Ureter (tissue), 1 donor: ENCODE measurements around the gene ARHGAP6. TPM values are rescaled to one million over a fixed set of nuclear protein-coding genes. Genes with fewer than 3 reads are reported as not detected.
"Not testable (repeated sequence)": the region's sequence is repeated elsewhere in the genome, so short reads cannot be mapped to it uniquely, and the experiment has no call there.

Experiments
- DNase-seq: peaks from one replicate; pipeline ENCODE4 v3.0.0-alpha.2; 2020; ENCODE audit warnings: low spot score
- total RNA-seq: library from RNA; stranded (reverse); gene quantifications from one replicate; pipeline ENCODE4 v1.2.4, GENCODE V29; 2023
- donor health status: DM: yes; HTN: yes; CAD: no.

Gene ARHGAP6
- total RNA-seq, 1 donor from 2014 or later = 29.6 TPM

- peak; percentile 53 for DNase-seq
These were observed 421.1 kb downstream of the ARHGAP6 start for GRCh38 chrX:11244636-11245035.

DNA sequence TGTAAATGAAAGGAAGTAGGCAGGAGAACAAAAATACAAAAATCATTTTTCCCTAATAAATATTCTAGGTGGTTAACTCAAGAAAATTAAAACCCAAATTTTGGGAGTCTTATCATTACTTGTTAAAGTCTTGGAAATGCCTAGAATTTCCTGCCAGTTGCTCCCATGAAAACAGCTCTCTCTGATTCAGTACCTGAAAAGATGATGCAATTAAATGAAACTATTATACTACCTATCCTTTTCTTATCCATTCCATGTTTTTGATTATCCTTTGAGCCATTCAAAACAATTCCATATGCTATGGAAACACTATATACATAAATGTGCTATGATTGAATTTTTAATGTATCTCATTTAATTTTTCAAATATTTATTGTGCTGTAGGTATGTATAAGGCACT, 423.0 kb downstream of the ARHGAP6 start:
- no peak for DNase-seq

DNA sequence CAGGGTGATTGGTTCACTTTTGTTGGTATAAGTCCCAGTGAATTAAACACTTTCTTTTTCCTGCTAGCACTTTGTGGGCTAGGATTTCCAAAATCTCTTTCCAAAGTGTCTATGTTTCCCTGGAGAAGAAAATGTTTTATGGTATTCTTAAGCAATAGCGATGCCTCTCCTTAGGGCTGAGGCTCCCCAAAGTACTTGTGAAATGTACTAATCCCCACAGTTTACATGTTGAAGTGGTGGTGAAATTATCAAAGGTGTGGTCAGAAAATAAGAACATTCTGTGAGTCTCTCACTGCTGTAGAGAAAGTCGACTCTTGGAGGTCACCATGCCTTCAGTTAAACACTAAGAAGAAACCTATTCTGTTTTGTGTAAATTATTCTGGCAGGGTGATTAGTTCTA, 424.0 kb downstream of the ARHGAP6 start:
- DNase-seq = no peak

GRCh38 chrX:11239230-11239629, 426.5 kb downstream of the ARHGAP6 start:
- DNase-seq = no peak

DNA sequence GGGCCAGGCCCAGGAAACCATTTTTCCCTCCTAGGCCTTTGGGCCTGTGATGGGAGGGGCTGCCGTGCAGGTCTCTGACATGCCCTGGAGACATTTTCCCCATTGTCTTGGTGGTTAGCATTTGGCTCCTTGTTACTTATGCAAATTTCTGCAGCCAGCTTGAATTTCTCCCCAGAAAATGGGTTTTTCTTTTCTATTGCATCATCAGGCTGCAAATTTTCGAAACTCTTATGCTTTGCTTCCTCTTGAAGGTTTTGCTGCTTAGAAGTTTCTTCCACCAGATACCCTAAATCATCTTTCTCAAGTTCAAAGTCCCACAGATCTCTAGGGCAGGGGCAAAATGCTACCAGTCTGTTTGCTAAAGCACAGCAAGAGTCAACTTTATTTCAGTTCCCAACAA, 430.3 kb downstream of the ARHGAP6 start:
- not testable (repeated sequence) for DNase-seq

DNA sequence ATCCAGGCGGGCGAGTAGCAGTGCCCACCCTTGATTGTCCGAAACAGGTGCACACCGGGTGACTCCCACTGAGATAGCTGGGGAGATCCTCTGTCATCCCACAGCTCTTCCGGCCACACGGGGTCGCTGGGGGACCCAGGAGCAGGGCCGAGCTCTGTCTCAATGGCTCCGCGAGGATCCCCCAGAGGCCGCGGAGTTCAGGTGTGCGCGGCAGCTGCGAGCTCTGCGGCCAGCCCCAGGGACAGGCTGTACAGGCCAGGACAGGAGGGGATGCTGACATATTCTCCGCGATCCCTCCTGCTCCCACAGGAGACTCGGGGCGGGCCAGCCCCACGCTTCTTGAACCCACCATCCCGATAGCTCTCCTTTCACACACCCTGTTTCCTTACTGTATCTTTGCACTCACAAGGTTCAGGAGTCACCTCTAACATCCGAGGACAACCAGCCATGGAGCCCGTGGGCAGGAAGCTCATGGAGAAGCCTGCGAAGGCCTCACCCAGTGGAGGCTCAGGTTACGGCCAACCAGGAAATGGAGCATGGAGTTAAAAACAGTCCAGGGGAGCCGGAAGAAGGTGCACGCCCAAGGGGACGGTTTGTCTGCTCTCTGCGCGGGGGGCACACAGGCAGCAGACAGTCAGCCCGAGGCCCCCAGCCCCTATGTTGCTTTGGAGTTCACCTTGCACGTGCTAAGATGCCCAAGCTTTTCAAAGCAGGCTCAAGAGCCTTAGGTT, 450.4 kb downstream of the ARHGAP6 start:
- DNase-seq = no peak

DNA sequence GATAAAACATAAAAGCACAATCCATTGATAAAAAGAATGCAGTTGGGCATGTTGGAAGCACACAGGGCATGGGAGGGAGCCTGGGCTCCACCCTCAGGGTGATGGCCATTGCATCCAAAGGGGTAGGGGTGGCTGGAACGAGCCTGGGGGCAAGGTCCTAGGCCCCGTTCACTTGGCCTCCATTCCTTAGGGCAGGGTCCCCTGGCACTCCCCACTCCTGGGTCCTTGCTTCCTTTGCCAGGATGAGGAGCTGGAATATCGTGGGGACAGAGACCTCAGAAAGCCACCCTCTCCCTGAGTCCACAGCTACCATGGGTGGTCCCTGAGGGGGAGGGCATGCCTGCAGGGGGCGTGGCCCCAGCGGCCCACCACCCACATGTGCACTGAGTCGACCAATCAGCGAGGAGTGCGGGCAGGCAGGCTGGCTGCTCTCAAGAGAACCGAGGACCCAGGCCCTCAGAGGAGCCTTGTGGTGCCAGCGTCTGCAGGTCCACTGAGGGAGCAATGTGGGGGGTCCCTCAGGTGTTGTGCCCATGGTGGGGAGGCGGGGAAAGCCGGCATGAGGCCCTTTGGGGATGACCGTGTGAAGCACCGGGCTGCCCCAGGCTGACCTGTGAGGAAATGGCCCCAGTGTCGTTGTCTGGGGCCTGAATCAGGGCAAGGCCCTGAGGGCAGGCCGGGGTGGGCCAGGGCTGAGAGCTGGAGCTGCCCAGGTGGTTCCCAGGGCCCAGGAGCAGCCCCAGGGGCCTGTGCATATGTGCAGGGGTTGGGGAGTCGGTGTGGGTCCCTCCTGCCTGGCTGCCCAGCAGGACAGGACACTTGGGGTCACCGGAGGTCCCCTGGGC, 451.2 kb downstream of the ARHGAP6 start:
- DNase-seq = no peak

- DNase-seq = no peak
These were observed 453.0 kb downstream of the ARHGAP6 start for GRCh38 chrX:11212741-11213140.

DNA sequence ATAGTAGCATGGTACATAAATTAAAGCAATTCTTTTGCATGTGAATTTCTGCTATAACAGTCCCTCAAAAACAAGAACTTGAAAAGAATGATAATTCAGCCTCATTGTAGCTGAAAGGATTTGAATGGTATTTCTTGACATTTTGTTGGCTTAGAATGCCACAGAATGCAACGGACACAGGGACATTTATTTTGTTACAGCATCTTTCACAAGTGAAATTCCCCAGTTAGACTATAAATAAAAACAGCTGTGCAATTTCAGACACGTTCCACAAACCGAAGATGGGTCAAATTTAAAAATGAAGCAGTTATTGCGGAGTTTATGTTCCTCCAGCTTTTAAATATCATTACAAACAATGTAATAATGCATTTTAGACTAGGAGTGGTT, 455.3 kb downstream of the ARHGAP6 start:
- no peak for DNase-seq

- DNase-seq = no peak
These were observed 455.8 kb downstream of the ARHGAP6 start for GRCh38 chrX:11209798-11210414.

DNA sequence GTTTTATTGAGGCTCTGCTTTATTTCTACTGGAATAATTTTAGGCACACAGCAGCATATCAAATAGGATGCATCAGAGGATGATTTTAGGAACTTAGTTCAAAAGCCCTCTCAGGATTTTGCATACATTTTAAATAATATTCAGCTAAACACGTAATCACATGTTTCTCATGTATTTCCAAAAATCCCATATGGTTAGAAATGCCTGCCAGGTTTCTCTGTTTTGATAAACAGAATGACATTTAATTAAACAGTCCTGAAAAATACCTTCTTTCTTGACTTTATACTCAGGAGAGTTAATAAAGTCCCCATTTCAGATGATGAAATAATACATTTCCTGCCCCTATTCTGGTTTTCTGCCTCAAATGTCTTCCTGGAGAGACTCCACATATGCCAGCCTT, 459.0 kb downstream of the ARHGAP6 start:
- DNase-seq = no peak

GRCh38 chrX:11205796-11206195, 459.9 kb downstream of the ARHGAP6 start:
- no peak for DNase-seq

- no peak for DNase-seq
These were observed 468.0 kb downstream of the ARHGAP6 start for GRCh38 chrX:11197671-11198070.

GRCh38 chrX:11196476-11196875, 469.2 kb downstream of the ARHGAP6 start:
- no peak for DNase-seq

GRCh38 chrX:11193035-11193469, 472.7 kb downstream of the ARHGAP6 start:
- DNase-seq = no peak

- DNase-seq = no peak
These were observed 474.8 kb downstream of the ARHGAP6 start for GRCh38 chrX:11190745-11191510.

GRCh38 chrX:11189097-11189496, 476.6 kb downstream of the ARHGAP6 start:
- DNase-seq = no peak

DNA sequence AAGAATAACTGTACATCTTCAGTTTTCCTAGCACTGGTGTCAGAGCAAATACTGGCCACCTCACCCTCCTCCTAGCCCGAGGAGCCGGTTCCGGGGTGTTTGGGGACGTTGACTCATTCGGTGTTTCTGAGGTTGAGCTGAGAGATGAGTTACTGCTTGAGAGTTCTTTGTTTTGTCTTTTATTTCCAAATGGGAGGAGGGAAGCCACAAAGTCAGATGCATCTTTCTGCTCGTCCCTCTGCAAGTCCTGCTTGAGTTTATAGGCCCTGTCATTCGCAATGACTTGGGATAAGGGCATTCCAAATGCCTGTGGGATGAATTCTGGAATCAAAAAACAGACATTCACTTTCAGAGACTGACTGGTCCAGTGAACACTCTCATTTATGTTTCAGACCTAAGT, 477.1 kb downstream of the ARHGAP6 start:
- no peak for DNase-seq

DNA sequence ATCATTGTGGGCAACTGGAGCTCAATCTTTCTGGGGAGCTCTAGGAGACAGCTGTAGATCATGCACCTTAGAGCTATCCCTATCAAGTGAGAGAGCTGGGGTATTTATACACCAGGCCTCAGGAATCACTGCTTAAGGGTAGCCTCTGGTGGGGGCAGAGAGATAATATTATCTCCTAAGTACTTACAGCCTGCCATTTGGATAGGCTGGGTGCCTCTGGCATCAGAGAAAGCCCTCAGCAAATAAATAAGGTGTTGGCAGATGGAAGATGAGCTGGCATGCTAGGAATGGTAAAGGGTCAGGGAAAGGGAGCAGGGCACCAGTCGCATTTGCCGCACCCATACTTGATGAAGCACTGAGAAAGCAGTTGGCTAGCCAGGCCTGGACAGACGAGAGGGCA, 478.7 kb downstream of the ARHGAP6 start:
- no peak for DNase-seq

GRCh38 chrX:11185861-11186260, 479.9 kb downstream of the ARHGAP6 start:
- DNase-seq = no peak

DNA sequence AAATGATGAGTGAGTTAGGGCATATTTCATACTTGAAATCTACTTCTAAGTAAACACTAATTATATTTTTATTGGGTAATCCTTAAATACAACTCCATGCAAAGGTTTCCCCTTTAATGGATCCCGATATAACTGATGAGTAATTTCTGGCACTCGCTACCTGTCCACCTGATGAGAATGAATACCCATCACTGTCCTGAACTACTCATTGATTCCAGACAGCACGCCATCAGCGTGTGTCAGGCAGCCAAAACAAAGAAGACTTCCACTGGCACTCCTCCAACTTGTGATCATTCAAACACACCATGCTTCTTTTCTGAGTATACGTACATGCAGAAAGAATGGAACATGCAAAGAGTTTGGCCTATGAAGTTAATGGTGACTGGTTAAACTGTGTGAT, 485.1 kb downstream of the ARHGAP6 start:
- no peak for DNase-seq

GRCh38 chrX:11172415-11172814, 493.3 kb downstream of the ARHGAP6 start:
- no peak for DNase-seq
